Measurements from ENCODE around the gene TSPAN18. TPM values are rescaled to one million over a fixed set of nuclear protein-coding genes. Genes with fewer than 3 reads are reported as not detected.

The TSPAN18 gene
- total and polyA plus RNA-seq, 2 donors from 2014 or later, result 13.8 to 38.1 TPM

DNA sequence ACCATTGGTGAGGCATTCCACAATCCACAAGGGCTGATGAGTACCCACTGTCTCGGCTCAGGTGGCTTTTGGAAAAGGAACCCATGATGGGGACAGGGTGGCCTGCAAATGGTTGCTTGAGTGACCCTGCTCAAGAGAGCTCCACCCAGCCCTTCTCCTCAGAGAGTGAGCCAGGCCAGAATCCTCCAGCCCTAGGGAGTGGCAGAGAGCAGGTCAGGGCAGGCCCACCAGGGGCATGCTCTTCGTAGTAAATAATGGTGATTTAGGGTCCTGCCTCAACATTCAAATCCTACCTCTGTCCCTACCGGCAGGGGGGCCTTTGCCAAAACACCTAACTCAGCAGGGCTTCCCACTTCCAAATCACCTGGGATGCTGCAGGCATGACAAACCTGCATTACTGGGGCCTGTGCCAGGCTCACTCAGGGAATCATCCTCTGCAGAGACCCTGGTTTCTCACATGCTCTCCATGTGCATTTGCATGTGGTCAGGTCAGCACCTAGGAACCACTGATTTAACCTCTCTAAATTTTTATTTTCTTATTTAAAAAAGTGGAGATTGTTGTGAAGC is 241.3 kb downstream of the TSPAN18 start:
- Histone ChIP-seq H3K27ac (ENCODE audit: low read depth in 2 of 2, low read length in 2 of 2) (no peak overlapping the region), H3K4me1 (ENCODE audit: control insufficient read depth in 2 of 3, insufficient read depth in 2 of 3, low read depth in 1 of 3, low read length in 3 of 3) (no peaks in the 10 kb centered on the region), H3K4me3 (ENCODE audit: low read length in 3 of 3) (no peak overlapping the region), H3K27me3 (ENCODE audit: control insufficient read depth, insufficient read depth, low read length) (no peaks in the 10 kb centered on the region), H3K36me3 (ENCODE audit: control insufficient read depth in 2 of 3, insufficient read depth in 3 of 3, low read length in 3 of 3) (no peaks in the 10 kb centered on the region), H3K9ac (ENCODE audit: low read length in 3 of 3) (no peak overlapping the region), H3K9me3 (ENCODE audit: control insufficient read depth in 2 of 3, insufficient read depth in 1 of 3, low read length in 3 of 3) (no peaks in the 10 kb centered on the region)
- intact Hi-C loops (cut with DNase I), result no loop called here
- DNase-seq (no peak), FAIRE-seq (no peak)
- TF ChIP-seq, protein P1, sequence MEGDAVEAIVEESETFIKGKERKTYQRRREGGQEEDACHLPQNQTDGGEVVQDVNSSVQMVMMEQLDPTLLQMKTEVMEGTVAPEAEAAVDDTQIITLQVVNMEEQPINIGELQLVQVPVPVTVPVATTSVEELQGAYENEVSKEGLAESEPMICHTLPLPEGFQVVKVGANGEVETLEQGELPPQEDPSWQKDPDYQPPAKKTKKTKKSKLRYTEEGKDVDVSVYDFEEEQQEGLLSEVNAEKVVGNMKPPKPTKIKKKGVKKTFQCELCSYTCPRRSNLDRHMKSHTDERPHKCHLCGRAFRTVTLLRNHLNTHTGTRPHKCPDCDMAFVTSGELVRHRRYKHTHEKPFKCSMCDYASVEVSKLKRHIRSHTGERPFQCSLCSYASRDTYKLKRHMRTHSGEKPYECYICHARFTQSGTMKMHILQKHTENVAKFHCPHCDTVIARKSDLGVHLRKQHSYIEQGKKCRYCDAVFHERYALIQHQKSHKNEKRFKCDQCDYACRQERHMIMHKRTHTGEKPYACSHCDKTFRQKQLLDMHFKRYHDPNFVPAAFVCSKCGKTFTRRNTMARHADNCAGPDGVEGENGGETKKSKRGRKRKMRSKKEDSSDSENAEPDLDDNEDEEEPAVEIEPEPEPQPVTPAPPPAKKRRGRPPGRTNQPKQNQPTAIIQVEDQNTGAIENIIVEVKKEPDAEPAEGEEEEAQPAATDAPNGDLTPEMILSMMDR (IDR thresholded peaks at IDR 0.05; ENCODE audit: borderline replicate concordance, extremely low read depth, insufficient read depth), result no peak

DNA sequence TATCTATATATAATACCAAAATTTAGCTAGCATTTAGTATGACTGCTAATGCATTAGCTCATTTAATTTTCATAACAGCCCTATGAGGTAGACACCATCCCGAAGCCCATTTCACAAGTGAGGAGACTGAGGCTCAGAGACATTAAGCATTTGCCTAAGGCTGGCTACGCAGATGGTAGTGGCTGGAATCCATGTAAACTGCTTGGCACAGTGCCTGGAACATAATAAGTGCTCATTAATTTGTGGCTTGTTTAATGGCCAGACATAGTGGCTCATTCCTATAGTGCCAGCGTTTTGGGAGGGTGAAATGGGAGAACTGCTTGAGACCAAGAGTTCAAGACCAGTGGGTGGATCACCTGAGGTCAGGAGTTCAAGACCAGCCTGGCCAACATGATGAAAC is 241.7 kb downstream of the TSPAN18 start:
- FAIRE-seq (no peak), DNase-seq (no peak)
- H3K4me3 ChIP-seq (ENCODE audit: low read length in 3 of 3), result no peak overlapping the region
- no peaks in the 10 kb centered on the region for H3K9me3 ChIP-seq (ENCODE audit: control insufficient read depth in 2 of 3, insufficient read depth in 1 of 3, low read length in 3 of 3)
- H3K4me1 ChIP-seq (ENCODE audit: control insufficient read depth in 2 of 3, insufficient read depth in 2 of 3, low read depth in 1 of 3, low read length in 3 of 3), result no peaks in the 10 kb centered on the region
- H3K27ac ChIP-seq (ENCODE audit: low read depth in 2 of 2, low read length in 2 of 2), result no peak overlapping the region
- TF ChIP-seq, protein P1 (IDR thresholded peaks at IDR 0.05; ENCODE audit: borderline replicate concordance, extremely low read depth, insufficient read depth), result no peak
- no peak overlapping the region for H3K9ac ChIP-seq (ENCODE audit: low read length in 3 of 3)
- intact Hi-C loops (cut with DNase I), result no loop called here
- H3K27me3 ChIP-seq (ENCODE audit: control insufficient read depth, insufficient read depth, low read length), result no peaks in the 10 kb centered on the region
- no peaks in the 10 kb centered on the region for H3K36me3 ChIP-seq (ENCODE audit: control insufficient read depth in 2 of 3, insufficient read depth in 3 of 3, low read length in 3 of 3)

DNA sequence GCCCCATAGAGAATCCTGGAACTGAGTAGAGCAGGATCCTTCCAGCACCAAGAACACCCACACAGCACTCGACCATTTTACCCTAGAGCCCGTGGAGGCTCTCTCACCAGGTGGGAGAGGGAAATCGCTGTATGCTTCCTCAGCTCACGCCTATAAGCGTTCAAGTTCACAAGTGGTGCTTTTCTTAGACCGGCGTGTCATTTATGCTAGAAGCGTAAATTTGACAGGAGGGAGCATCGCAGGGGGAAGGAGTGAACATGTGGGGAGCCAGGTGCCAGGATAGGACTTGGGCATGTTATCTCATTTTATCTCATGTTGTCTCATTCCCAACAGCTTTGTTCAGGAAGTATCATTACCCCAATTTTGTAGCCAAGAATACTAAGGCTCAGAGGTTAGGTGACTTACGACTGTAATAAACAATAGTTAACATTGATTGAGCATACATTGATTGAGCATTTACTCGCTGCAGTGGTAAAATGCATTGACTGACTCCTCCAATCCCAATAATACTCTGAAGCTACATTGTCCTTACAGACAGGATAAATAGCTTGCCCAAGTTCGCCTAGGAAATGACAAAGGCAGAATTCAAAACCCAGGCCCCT is 243.0 kb downstream of the TSPAN18 start:
- DNase-seq, result no peak
- Histone ChIP-seq H3K36me3 (ENCODE audit: control insufficient read depth in 2 of 3, insufficient read depth in 3 of 3, low read length in 3 of 3) (no peaks in the 10 kb centered on the region), H3K4me3 (ENCODE audit: low read length in 3 of 3) (no peak overlapping the region), H3K9ac (ENCODE audit: low read length in 3 of 3) (no peak overlapping the region), H3K9me3 (ENCODE audit: control insufficient read depth in 2 of 3, insufficient read depth in 1 of 3, low read length in 3 of 3) (no peaks in the 10 kb centered on the region), H3K4me1 (ENCODE audit: control insufficient read depth in 2 of 3, insufficient read depth in 2 of 3, low read depth in 1 of 3, low read length in 3 of 3) (no peaks in the 10 kb centered on the region), H3K27me3 (ENCODE audit: control insufficient read depth, insufficient read depth, low read length) (no peaks in the 10 kb centered on the region), H3K27ac (ENCODE audit: low read depth in 2 of 2, low read length in 2 of 2) (no peak overlapping the region)
- no peak for FAIRE-seq
- intact Hi-C loops (cut with DNase I), result no loop called here
- TF ChIP-seq, protein P1 (IDR thresholded peaks at IDR 0.05; ENCODE audit: borderline replicate concordance, extremely low read depth, insufficient read depth), result no peak
